Tibial nerve (tissue), 3 donors: ENCODE measurements around the gene MCM3AP.

Experiments used
- CTCF ChIP-seq, 5 experiments: fragments of 200-600 bp in 3 of 5; fragments of 450-650 bp in 2 of 5; sonication (generic) in 3 of 5; IDR thresholded peaks; one replicate each; pipeline ENCODE4 v1.5.1; 2016 to 2019; ENCODE audit warnings: antibody characterized with exemption in 5 of 5, mild to moderate bottlenecking in 3 of 5, moderate library complexity in 2 of 5
- POLR2A ChIP-seq, 2 donors: fragments of 450-650 bp; IDR thresholded peaks; one replicate each; pipeline ENCODE4 v1.6.1; 2017; ENCODE audit warnings: antibody characterized with exemption in 2 of 2, mild to moderate bottlenecking in 2 of 2, moderate library complexity in 2 of 2

GRCh38 chr21:46199436-46200373 lies 85.7 kb downstream of the MCM3AP start:
- no peak for TF ChIP-seq POLR2A (IDR thresholded peaks at IDR 0.05)
- TF ChIP-seq CTCF (IDR thresholded peaks at IDR 0.05): no peak
